ENCODE results near the gene TMEM253. TPM values are rescaled to one million over a fixed set of nuclear protein-coding genes. Genes with fewer than 3 reads are reported as not detected.

The TMEM253 gene
- total RNA-seq, 1 donor from 2014 or later = 1.9 TPM

- no peaks in the 10 kb centered on the region for H3K9me3 Mint-ChIP-seq
- TF ChIP-seq CTCF (IDR thresholded peaks at IDR 0.05; ENCODE audit: unreplicated experiment) = no peak
- no peaks in the 10 kb centered on the region for H3K27me3 Mint-ChIP-seq (ENCODE audit: low read depth)
- H3K4me1 Mint-ChIP-seq = no peaks in the 10 kb centered on the region
- H3K27ac Mint-ChIP-seq = no peak overlapping the region
- H3K36me3 Mint-ChIP-seq = peaks cover 35% of the 10 kb centered on the region
- DNase-seq (ENCODE audit: low spot score in 2 of 2, unreplicated experiment in 2 of 2) = no peak
- no peak overlapping the region for H3K4me3 Mint-ChIP-seq
Observed at GRCh38 chr14:21078726-21079125, 22.1 kb upstream of the TMEM253 start.

GRCh38 chr14:21081521-21082142 is 19.2 kb upstream of the TMEM253 start:
- peaks cover 37% of the 10 kb centered on the region for H3K36me3 Mint-ChIP-seq
- no peak overlapping the region for H3K4me3 Mint-ChIP-seq

GRCh38 chr14:21083565-21084325 is 17.1 kb upstream of the TMEM253 start:
- H3K27ac Mint-ChIP-seq = no peak overlapping the region
- H3K4me3 Mint-ChIP-seq = no peak overlapping the region
- no peak for DNase-seq (ENCODE audit: low spot score in 2 of 2, unreplicated experiment in 2 of 2)
- H3K36me3 Mint-ChIP-seq = peaks cover 35% of the 10 kb centered on the region
- TF ChIP-seq CTCF (IDR thresholded peaks at IDR 0.05; ENCODE audit: unreplicated experiment) = no peak
- no peaks in the 10 kb centered on the region for H3K9me3 Mint-ChIP-seq
- no peaks in the 10 kb centered on the region for H3K4me1 Mint-ChIP-seq
- no peaks in the 10 kb centered on the region for H3K27me3 Mint-ChIP-seq (ENCODE audit: low read depth)

More at GRCh38 chr14:21081521-21082142, 19.2 kb upstream of the TMEM253 start:
- H3K27me3 Mint-ChIP-seq (ENCODE audit: low read depth) = no peaks in the 10 kb centered on the region
- no peak overlapping the region for H3K27ac Mint-ChIP-seq
- H3K4me1 Mint-ChIP-seq = no peaks in the 10 kb centered on the region
- no peaks in the 10 kb centered on the region for H3K9me3 Mint-ChIP-seq
- no peak for DNase-seq (ENCODE audit: low spot score in 2 of 2, unreplicated experiment in 2 of 2)
- TF ChIP-seq CTCF (IDR thresholded peaks at IDR 0.05; ENCODE audit: unreplicated experiment) = no peak

GRCh38 chr14:21084396-21084795 is 16.5 kb upstream of the TMEM253 start:
- no peak overlapping the region for H3K27ac Mint-ChIP-seq
- no peaks in the 10 kb centered on the region for H3K4me1 Mint-ChIP-seq
- peaks cover 37% of the 10 kb centered on the region for H3K36me3 Mint-ChIP-seq
- no peak for DNase-seq (ENCODE audit: low spot score in 2 of 2, unreplicated experiment in 2 of 2)
- H3K9me3 Mint-ChIP-seq = no peaks in the 10 kb centered on the region
- no peak for TF ChIP-seq CTCF (IDR thresholded peaks at IDR 0.05; ENCODE audit: unreplicated experiment)
- no peak overlapping the region for H3K4me3 Mint-ChIP-seq
- no peaks in the 10 kb centered on the region for H3K27me3 Mint-ChIP-seq (ENCODE audit: low read depth)

GRCh38 chr14:21084998-21085853 is 15.6 kb upstream of the TMEM253 start:
- peak overlapping the region; percentile 25 for H3K27ac Mint-ChIP-seq
- no peaks in the 10 kb centered on the region for H3K9me3 Mint-ChIP-seq
- H3K27me3 Mint-ChIP-seq (ENCODE audit: low read depth) = no peaks in the 10 kb centered on the region
- TF ChIP-seq CTCF (IDR thresholded peaks at IDR 0.05; ENCODE audit: unreplicated experiment) = no peak
- peaks cover 34% of the 10 kb centered on the region for H3K36me3 Mint-ChIP-seq
- no peak for DNase-seq (ENCODE audit: low spot score in 2 of 2, unreplicated experiment in 2 of 2)
- H3K4me1 Mint-ChIP-seq = no peaks in the 10 kb centered on the region
- H3K4me3 Mint-ChIP-seq = no peak overlapping the region
